DMS153 treated with DMSO at 0.1 percent for 48 hours (cell line): ENCODE data around the gene NABP2.
"Not testable (repeated sequence)": the region's sequence is repeated elsewhere in the genome, so short reads cannot be mapped to it uniquely, and the experiment has no call there.

Experiments used
- DNase-seq: peaks from one replicate; lab custom pipeline; 2025; ENCODE audit not compliant: unreplicated experiment; lab: John Stamatoyannopoulos, UW

Gene NABP2

DNA sequence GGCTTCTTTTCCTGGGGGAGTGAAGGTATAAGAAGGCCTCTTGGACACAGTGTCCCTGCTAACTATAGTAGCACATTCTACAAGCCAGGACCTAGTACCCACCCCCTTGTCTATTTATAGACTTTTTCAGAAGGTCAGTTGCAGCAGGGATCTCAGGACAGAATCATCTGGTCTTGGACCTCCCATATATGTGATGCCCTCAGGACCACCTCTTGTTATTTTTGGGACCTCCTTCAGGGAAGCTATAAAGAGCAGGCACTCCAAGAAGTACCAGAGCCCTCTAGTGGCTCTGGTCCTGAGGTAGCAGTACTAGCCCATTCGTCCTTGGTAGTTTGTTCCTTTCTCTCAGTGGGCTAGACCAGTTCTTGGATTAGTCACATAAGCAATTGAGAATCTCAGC lies 46.9 kb downstream of the NABP2 start:
- no peak for DNase-seq

DNA sequence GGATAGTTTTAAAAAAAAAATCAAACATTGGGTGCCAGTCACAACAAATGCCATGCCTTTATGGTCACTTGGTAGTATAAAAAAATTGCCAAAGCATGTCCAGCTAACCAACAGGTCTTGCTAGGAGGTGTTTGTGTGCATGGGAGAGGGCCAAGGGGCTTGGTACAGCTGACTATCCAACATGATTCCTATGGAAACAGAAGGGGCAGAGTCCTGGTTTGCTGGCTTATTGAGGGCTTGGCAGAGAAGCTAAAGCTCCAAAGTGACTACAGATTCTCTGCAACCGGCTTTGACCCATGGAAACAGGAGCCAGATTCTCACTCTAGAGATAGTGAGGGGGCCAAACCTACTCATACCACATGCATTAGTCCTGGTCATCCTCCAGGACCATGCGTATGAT lies 48.3 kb downstream of the NABP2 start:
- not testable (repeated sequence) for DNase-seq

DNA sequence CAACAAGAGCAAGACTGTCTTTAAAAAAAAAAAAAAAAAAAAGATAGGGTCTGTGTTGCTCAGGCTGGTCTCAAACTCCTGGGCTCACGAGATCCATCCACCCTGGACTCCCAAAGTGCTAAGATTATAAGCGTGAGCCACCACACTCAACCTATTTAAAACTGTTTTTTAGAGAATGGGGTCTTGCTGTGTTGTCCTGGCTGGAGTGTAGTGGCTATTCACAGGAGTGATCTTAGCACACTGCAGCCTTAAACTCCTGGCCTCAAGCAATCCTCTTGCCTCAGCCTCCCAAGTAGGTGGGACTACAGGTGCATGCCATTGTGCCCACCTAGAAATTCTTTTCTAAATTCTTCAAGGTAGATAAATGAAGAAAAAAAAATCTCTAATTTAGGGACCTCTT lies 50.2 kb downstream of the NABP2 start:
- no peak for DNase-seq

DNA sequence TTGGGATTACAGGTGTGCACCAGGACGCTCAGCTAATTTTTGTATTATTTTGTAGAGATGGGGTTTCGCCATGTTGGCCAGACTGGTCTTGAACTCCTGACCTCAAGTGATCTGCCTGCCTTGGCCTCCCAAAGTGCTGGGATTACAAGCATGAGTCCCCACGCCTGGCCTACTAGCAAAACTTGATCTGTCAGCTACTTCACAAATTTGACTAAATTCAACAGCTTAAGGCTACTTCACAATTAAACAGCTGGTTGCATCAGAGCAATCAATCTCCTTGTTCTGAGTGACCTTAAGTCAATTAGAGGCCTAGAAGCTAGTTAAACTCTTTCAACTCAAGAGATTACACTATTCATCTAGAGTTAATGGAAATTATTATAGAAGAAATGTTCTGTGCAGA lies 54.8 kb downstream of the NABP2 start:
- DNase-seq, result no peak
